Camera-type eye (tissue), 1 donor: Measurements from ENCODE around the gene OR52K2. TPM values are rescaled to one million over a fixed set of nuclear protein-coding genes. Genes with fewer than 3 reads are reported as not detected.

Experiments
- total RNA-seq: library from RNA; depleted of rRNA; stranded (reverse); fragments of >200 nt; gene quantifications from one replicate; pipeline ENCODE4 v1.2.3, GENCODE V29; 2014

Gene OR52K2
- not detected for total RNA-seq

GRCh38 chr11:4448995-4449394, at the start of gene OR52K2:
Gene OR52K2, plus strand, starts transcription at chr11:4449295. Its CDS starts 45 bp downstream, at chr11:4449340.

GRCh38 chr11:4482445-4482844, 33.4 kb downstream of the OR52K2 start, which contains the start of gene OR52K1:
Gene OR52K1, plus strand, starts transcription at chr11:4482646. Its CDS starts 6,255 bp downstream, at chr11:4488901.

Other genes starting within 250 kb of the OR52K2 start
- not detected for gene OR52B4, start 80.9 kb upstream of the OR52K2 start, total RNA-seq
- 7.3 TPM for gene TRIM21, start 55.6 kb upstream of the OR52K2 start, total RNA-seq
- not detected for gene OR52K1, start 33.4 kb downstream of the OR52K2 start, total RNA-seq
- not detected for gene OR52M1, start 95.9 kb downstream of the OR52K2 start, total RNA-seq
- gene OR52I2, start 132.4 kb downstream of the OR52K2 start, total RNA-seq: not detected
- not detected for gene OR52I1, start 144.7 kb downstream of the OR52K2 start, total RNA-seq
- gene TRIM68, start 158.9 kb downstream of the OR52K2 start, total RNA-seq: 17.3 TPM
- not detected for gene OR51D1, start 188.2 kb downstream of the OR52K2 start, total RNA-seq
- gene OR51E1, start 194.7 kb downstream of the OR52K2 start, total RNA-seq: 1.2 TPM
- 2.1 TPM for gene OR51E2, start 248.6 kb downstream of the OR52K2 start, total RNA-seq